ENCODE measurements around the gene STAT2.
"Not testable (repeated sequence)": the region's sequence is repeated elsewhere in the genome, so short reads cannot be mapped to it uniquely, and the experiment has no call there.

STAT2 gene

DNA sequence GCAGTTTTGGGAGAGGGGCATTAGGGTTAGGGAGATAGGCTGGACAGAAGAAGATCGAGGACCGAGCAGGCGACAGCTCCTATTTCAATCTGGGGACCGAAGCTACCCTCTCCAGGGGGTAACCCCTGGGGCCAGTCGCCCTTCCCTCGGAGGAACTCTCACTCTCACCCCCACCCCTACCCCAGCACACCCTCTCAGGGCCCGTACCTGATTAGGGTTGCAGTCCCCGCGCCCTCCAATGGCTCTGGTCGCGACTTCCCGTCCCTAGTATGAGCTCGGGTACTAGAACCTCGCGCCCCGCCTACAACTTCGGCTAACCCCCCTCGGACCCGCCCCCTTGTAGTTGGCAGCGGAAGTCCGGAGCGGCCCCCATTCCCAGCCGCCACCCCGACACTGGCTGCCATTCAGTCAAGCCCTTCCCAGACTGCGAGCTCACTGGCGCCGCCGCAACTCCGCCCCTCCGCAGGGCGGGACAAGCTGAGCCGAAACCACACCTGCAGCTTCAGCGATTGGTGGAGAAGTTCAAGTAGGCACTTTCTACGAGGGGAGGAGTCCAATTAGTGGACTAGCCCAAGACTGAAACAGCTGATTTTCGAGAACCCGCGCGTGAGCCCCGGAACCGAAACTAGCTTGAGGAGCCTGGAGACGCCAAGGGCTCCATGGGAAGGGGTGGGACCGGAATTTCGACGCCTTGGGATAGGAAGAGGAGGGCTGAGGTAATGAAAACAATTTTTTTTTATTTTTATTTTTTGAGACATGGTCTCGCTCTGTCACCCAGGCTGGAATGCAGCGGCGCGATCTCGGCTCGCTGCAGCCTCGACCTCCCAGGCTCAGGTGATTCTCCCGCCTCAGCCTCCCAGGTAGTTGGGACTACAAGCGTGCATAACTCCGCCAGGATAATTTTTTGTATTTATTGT, at the start of gene STAT2:
TSS of gene STAT2 (minus strand) at position 257 of the 917 bp plus-strand sequence. CDS start 3,536 bp downstream, outside the sequence.
- DNase-seq: peak; percentile 100

DNA sequence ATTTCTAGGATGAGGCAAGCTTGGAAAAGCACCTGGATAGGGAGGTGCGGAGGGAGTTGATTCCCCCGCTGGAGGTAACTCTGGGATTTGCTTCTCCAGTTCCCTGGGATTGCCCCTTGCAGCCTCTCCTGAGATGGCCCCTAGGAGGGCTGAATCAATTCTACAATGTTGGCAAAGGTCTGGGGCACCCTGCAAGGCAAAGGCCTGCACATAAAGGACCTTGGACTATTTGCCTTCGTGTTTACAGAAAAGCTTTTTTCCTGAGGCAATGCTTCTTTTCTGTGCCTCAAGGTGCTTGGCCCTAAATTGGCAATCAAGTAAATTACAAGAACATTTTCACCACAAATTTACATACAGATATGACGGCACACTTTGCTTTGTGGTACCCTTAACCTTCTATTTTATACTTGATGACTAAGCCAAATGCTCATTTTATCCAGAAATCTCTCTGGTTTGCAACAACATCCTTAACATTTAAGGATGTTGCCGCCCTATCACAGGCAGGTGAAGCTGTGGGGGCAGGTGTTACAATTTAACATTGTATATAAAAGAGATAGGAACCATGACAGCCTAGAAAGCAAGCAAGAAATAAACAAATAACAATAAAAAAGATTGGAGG, 49.0 kb upstream of the STAT2 start:
- no peak for DNase-seq

DNA sequence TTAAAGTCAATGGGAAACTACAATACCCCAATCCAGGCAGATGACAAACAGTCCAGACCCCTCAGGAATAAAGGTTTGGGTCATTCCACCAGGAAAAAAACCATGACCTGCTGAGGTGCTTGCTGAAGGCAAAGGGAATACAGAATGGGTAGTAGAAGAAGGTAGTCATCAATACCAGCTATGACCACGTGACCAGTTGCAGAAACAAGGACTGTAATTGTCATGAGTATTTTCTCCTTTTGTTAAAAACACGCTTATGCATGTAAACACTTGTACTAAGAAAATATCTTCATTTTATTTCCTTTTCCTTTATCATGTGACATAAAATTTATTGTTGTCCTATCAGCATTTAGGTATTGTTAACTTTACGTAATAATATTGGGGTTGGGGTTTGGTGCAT, 44.3 kb upstream of the STAT2 start:
- DNase-seq: not testable (repeated sequence)

DNA sequence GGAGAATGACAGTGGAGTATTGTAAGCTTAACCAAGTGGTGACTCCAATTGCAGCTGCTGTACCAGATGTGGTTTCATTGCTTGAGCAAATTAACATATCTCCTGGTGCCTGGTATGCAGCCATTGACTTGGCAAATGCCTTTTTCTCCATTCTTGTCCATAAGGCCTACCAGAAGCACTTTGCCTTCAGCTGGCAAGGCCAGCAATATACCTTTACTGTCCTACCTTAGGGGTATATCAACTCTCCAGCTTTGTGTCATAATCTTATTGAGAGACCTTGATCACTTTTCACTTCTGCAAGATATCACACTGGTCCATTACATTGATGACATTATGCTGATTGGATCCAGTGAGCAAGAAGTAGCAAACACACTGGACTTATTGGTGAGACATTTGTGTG, 41.7 kb upstream of the STAT2 start:
- DNase-seq: not testable (repeated sequence)

- not testable (repeated sequence) for DNase-seq
Measured at GRCh38 chr12:56401125-56401524, 41.2 kb upstream of the STAT2 start.

- DNase-seq: not testable (repeated sequence)
Measured at GRCh38 chr12:56399466-56399865, 39.6 kb upstream of the STAT2 start.

DNA sequence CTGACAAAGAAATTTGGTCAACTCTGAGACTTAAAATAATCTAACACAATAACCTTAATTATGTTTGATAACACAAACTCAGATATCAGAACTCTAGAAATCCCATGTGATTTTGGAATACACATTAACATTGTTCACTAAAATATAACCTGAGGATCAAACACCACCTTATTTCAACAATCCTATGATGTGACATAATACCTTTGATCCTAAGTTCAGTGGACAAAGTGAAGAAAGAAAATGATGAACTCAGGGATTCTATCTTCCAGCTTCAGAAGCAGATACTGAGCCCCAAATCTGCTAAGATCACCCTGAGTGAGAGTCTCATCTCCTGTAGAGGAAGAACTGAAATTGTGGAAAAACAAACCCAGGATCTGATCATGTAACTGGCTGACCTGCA, 38.4 kb upstream of the STAT2 start:
- DNase-seq: no peak

- DNase-seq: no peak
Measured at GRCh38 chr12:56392331-56392730, 32.4 kb upstream of the STAT2 start.

- no peak for DNase-seq
Measured at GRCh38 chr12:56391721-56392120, 31.8 kb upstream of the STAT2 start.

DNA sequence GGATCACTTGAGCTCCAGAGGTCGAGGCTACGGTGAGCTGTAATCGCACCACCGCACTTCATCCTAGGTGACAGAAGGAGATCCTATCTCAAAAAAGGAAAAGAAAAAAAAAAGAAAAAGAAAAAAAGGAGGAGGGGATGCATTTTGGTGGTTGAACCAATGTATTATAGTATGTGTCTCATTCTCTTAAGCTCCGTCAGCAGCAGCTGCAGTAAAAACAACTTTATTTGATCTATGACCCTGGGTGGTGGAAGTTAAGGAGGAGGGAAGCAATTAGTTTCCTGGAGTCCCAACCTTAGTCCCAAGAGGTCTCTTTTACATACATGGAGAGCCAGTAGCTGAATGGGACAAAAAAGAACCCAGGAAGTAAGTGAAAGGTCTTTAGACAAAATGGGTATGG, 29.5 kb upstream of the STAT2 start:
- DNase-seq: no peak

GRCh38 chr12:56387152-56387736, 27.3 kb upstream of the STAT2 start:
- no peak for DNase-seq

DNA sequence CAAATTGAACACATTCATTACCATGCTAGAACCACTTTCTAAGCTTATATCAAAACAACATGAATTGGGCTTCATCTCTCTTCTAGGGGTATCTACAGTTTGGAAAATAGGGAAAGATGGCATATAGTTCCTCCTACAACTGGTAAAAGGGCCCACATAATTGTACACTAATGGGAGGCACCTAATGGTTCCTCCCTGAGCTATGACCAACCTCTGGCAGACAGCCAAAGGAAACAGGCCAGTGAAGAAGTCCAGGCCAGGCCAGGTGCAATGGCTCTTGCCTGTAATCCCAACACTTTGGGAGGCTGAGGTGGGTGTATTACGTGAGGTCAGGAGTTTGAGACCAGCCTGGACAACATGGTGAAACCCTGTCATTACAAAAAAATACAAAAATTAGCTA, 26.0 kb upstream of the STAT2 start:
- DNase-seq: no peak

GRCh38 chr12:56382611-56383010, 22.7 kb upstream of the STAT2 start:
- DNase-seq: no peak

GRCh38 chr12:56377989-56378316, 18.0 kb upstream of the STAT2 start:
- DNase-seq: no peak

DNA sequence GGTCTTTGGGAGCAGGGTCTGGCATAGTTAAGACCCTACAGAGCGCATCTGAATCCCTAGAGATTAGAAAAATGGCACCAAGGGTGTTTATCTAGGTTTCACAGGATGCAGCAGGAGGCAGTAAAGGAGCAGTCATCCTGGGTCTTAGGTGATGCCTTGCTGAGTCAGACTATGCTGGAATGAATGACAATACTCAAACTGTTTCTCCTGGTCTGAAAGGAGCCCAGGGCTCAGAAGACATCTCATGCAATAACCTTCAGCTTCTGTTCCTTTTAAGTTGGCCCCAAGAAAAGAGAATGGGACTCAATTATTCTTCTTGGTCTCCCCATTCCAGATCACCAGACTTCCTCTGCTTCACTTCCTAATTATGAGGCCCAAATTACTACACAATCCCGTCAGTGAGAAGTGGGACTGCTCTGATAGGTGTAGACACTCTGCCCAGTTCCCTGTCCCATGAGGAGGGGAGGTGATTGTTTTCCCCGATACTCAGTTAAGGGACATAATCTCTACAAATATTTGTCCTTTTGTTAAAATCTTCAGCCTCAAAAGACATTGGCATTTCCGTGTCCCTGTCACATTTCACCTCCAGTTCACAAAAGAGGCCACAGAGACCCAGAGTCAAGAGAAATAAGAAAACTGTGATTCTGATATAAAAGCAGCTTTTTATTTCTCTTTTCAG, 17.5 kb upstream of the STAT2 start:
- peak; percentile 23 for DNase-seq

DNA sequence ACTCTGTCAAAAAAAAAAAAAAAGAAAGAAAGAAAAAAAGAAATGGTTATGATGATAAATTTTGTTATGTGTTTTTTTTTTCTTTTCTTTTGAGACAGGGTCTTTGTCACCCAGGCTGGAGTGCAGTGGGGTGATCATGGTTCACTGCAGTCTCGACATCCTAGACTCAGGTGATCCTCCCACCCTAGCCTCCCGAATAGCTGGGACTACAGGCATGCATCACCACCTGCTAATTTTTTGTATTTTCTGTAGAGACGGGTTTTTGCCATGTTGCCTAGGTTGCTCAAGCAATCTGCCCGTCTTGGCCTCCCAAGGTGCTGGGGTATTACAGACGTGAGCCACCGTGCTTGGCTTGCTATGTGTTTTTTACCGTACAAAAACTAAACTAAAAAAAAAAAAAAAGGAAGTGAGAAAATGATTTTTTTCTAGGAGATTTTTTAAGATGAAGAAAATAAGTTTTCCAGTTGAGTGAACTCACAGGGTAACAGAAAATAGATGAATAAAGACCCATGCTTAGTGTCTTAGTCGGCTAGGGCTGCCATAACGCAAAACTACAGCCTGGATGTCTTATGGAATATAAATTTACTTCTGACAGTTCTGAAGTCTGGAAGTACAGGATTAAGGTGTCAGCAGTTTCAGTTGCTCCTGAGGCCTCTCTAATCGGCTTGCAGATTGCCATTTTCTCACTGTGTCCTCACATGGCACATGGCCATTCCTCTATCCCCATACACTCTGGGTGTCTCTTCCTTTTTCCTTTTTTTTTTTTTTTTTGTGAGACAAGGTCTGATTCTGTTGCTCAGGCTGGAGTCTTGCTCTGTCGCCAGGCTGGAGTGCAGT, 15.9 kb upstream of the STAT2 start:
- no peak for DNase-seq

GRCh38 chr12:56374726-56375597, 15.1 kb upstream of the STAT2 start:
- no peak for DNase-seq

DNA sequence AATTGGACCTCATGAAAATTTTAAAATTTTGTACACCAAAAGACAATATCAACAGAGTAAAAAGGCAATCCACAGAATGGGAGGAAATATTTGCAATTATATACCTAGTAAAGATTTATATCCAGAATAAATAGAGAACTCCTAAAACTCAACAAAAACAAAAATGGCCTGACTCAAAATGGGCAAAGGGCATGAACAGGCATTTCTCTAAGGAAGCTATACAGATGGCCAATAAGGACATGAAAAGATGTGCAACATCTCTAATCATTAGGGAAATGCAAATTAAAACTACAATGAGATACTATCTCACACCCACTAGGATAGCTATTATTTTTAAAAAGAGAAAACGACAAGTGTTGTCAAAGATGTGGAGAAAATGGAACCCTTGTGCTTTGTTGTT, 13.6 kb upstream of the STAT2 start:
- no peak for DNase-seq

DNA sequence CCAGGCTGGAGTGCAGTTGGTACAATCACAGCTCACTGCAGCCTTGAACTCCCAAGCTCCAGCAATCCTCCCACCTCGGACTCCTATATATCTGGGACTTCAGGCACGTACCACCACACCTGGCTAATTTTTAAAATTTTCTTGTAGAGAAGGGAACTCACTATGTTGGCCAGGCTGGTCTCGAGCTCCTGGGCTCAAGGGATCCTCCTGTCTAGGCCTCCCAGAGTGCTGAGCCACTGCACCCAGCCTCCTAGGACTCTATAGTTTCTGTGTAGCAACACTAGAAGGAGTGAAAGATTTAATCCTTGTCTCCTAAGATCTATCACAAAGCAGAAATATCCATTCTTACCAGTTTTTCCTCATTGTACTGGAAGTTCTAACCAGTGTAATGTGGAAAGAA, 7.0 kb upstream of the STAT2 start:
- DNase-seq: no peak

DNA sequence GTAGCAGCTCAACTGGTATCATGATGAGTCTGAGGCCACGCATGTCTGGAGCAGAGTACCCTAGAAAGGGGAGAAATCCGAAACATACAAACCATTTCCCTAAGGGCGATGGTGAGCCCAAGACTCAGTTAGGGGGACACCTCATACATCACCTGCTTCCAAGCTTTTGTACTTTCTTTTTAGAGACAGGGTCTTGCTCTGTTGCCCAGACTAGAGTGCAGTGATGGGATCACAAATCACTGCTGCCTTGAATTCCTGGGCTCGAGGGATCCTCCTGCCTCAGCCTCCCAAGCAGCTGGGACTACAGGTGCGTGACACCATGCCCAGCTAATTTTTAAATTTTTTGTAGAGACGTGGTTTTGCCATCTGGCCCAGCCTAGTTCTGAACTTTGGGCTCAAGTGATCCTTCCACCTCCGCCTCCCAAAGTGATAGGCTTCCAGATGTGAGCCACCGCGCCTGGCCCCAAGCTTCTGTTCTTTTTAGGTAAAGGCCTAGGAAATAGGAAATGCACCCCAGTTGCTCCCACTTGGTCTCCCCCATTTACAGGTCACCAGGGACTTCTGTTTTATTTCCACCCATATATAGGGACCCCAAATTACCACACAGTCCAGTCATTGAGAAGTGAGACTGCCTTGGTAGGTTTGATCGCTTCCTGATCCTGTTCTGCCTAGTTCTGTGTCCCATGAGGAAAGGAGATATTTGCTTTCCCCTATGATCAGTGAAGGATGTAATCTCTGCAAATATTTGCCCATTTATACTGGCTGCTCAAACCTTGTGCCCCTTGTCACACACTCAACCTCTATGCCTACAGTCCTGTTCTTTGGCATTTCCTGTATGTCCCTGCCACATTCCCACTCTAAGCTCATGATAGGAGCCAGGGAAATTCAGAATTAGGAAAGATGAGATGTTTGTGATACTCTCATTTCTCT, 2.5 kb upstream of the STAT2 start, which contains the start of gene APOF:
TSS of gene APOF (minus strand) at position 728 of the 930 bp plus-strand sequence. CDS start at position 616, 112 bp downstream.
- no peak for DNase-seq

Data from activated CD4-positive, alpha-beta T cell treated with anti-CD3 and anti-CD28 coated beads, Interleukin-2, Interleukin-6, amounts not matched to agents 100 ng/mL and 50 ng/mL, durations not matched to agents 16 hours and 8 hours (primary cell).